ENCODE data around the gene MAP1LC3B. TPM values are rescaled to one million over a fixed set of nuclear protein-coding genes. Genes with fewer than 3 reads are reported as not detected.

MAP1LC3B gene
- total and polyA plus RNA-seq, 2 of the 8 experiments (the other 6 are each of a cell fraction or from before 2014, with no cell fraction given) = 29.5 to 48.5 TPM

DNA sequence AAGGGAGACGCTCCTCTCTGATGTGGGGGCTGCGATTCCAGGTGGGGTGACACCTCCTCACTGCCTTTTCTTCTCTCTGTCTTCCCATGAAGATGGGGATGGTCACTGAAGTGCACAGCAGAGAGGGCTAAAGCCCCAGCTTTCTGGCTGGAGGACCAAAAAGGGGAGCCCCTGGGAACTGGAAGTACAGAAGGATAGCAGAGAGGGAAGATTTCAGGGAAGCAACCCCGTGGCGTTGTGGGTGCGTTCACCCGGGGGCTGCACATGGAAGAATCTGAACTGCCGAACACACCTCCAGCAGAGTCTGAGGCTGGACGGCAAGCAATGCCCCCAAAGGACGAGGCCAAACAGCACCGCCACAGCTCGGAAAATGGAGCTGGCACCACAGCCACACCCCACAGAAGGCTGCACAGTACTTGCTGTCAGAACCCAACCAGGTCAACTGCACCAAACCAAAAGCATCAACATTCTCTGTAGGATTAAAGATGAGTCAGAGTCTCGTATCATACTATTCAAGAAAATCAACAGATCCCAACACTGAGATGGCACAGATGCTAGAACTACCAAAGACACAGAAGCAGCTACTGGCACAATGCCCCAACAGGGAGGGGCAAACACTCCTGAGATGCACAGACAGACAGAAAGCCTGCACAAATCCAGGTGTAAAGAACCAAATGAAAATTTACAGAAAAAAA lies 49.9 kb downstream of the MAP1LC3B start:
- no peak overlapping the region for H2BK120ac ChIP-seq (replicated peaks; ENCODE audit: low read depth, low read length)
- no peak overlapping the region for H3K4ac ChIP-seq (replicated peaks; ENCODE audit: insufficient read length, low read depth, low read length)
- no peaks in the 10 kb centered on the region for H3K4me1 ChIP-seq (replicated peaks in 1 of 4; ENCODE audit: control insufficient read depth in 3 of 4, insufficient read depth in 4 of 4, low read length in 3 of 4)
- no peak overlapping the region for H3K18ac ChIP-seq (ENCODE audit: extremely low read depth, low read length)
- H3K9me3 ChIP-seq (ENCODE audit: insufficient read depth in 2 of 2, low read depth in 1 of 2, low read length in 1 of 2) = peaks cover 3% of the 10 kb centered on the region in 2 experiments; a peak in 3 of 4 replicates
- H3K56ac ChIP-seq (replicated peaks; ENCODE audit: insufficient read length, low read depth, low read length) = no peak overlapping the region
- no peak overlapping the region for H4K8ac ChIP-seq (ENCODE audit: extremely low read depth, insufficient read depth, low read length)
- no peak overlapping the region for H2AK5ac ChIP-seq (ENCODE audit: low read depth, low read length)
- H2AFZ ChIP-seq (ENCODE audit: low read length) = no peak overlapping the region
- no peak overlapping the region for H3K4me3 ChIP-seq (ENCODE audit: extremely low read depth in 1 of 4, insufficient read depth in 2 of 4, low read depth in 3 of 4, low read length in 4 of 4)
- no peaks in the 10 kb centered on the region for H3K27me3 ChIP-seq (replicated peaks in 1 of 4; ENCODE audit: control insufficient read depth in 3 of 4, extremely low read depth in 1 of 4, insufficient read depth in 3 of 4, low read length in 3 of 4)
- ChIA-PET POLR2A (ENCODE audit: partially characterized antibody) (no interaction called here), CTCF (ENCODE audit: partially characterized antibody) (interaction anchor here (0.7 to 2.0 kb wide), 2 partner anchors 15 to 22 kb away, joined by 3 to 6 read pairs; no protein-coding TSS in a partner anchor)
- DNase-seq (ENCODE audit: low read depth in 1 of 2, low spot score in 2 of 2) (no peak), FAIRE-seq (no peak)
- WGBS, 2 experiments (ENCODE audit: extremely low coverage in 1 of 2, insufficient coverage in 1 of 2, insufficient read length in 1 of 2, insufficient replicate concordance in 2 of 2, low coverage in 1 of 2, low lambda C conversion rate in 2 of 2, missing lambda C conversion rate in 1 of 2) = 91% methylated on average over 12 of the region's 12 CpGs; no CpG with 5 or more reads in 1 of the 2 experiments
- H4K91ac ChIP-seq (replicated peaks; ENCODE audit: insufficient read length, low read length) = no peak overlapping the region
- peaks cover 0 to 17% (median 8%) of the 10 kb centered on the region in 4 experiments; a peak in 4 of 8 replicates for H3K36me3 ChIP-seq (ENCODE audit: control insufficient read depth in 2 of 4, insufficient read depth in 4 of 4, low read length in 3 of 4)
- no peak overlapping the region for H4K5ac ChIP-seq (ENCODE audit: insufficient read length, low read depth, low read length)
- no peaks in the 10 kb centered on the region for H3K23me2 ChIP-seq (ENCODE audit: low read depth, low read length)
- no peaks in the 10 kb centered on the region; the same call in 1 of the 2 replicates for H3K79me1 ChIP-seq (ENCODE audit: low read depth, low read length)
- no peak overlapping the region for H2BK12ac ChIP-seq (ENCODE audit: low read depth, low read length)
- H2BK15ac ChIP-seq (ENCODE audit: low read length) = no peak overlapping the region
- no peak overlapping the region for H2BK20ac ChIP-seq (ENCODE audit: low read length)
- no peak overlapping the region for H3K9ac ChIP-seq (replicated peaks in 1 of 4; ENCODE audit: extremely low read depth in 1 of 4, low read depth in 3 of 4, low read length in 3 of 4)
- H3K23ac ChIP-seq (ENCODE audit: insufficient read length) = no peak overlapping the region
- H3K14ac ChIP-seq (ENCODE audit: insufficient read length) = no peak overlapping the region
- no peak overlapping the region for H3K27ac ChIP-seq (ENCODE audit: low read depth, low read length)
- no peak overlapping the region for H3K4me2 ChIP-seq (ENCODE audit: insufficient read depth in 1 of 2, low read depth in 2 of 2, low read length in 2 of 2)
- H4K20me1 ChIP-seq (replicated peaks in 1 of 2; ENCODE audit: control insufficient read depth in 1 of 2, insufficient read depth in 2 of 2, low read length in 2 of 2) = peaks cover 0 to 4% of the 10 kb centered on the region in 2 experiments
- no peaks in the 10 kb centered on the region; a peak in 1 of 4 replicates for H3K79me2 ChIP-seq (ENCODE audit: control insufficient read depth in 1 of 2, insufficient read depth in 2 of 2, low read length in 2 of 2)
- H2BK5ac ChIP-seq (ENCODE audit: low read depth, low read length) = no peak overlapping the region
- TF ChIP-seq TCF12 (IDR thresholded peaks at IDR 0.05; ENCODE audit: low read depth, low read length) = no peak
- no peak for TF ChIP-seq SP1 (IDR thresholded peaks at IDR 0.05; ENCODE audit: low read depth, low read length)
- TF ChIP-seq RAD21 (IDR thresholded peaks at IDR 0.05 in 1 of 2, conservative IDR thresholded peaks at IDR 0.05 in 1 of 2; ENCODE audit: low read depth in 2 of 2, low read length in 2 of 2) = no peak
- TF ChIP-seq CTBP2 (IDR thresholded peaks at IDR 0.05; ENCODE audit: borderline replicate concordance, insufficient read depth, insufficient read length, low read length) = no peak
- TF ChIP-seq, protein P1, sequence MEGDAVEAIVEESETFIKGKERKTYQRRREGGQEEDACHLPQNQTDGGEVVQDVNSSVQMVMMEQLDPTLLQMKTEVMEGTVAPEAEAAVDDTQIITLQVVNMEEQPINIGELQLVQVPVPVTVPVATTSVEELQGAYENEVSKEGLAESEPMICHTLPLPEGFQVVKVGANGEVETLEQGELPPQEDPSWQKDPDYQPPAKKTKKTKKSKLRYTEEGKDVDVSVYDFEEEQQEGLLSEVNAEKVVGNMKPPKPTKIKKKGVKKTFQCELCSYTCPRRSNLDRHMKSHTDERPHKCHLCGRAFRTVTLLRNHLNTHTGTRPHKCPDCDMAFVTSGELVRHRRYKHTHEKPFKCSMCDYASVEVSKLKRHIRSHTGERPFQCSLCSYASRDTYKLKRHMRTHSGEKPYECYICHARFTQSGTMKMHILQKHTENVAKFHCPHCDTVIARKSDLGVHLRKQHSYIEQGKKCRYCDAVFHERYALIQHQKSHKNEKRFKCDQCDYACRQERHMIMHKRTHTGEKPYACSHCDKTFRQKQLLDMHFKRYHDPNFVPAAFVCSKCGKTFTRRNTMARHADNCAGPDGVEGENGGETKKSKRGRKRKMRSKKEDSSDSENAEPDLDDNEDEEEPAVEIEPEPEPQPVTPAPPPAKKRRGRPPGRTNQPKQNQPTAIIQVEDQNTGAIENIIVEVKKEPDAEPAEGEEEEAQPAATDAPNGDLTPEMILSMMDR (IDR thresholded peaks at IDR 0.05; ENCODE audit: control extremely low read depth in 1 of 3, insufficient read depth in 1 of 3, low read depth in 1 of 3, low read length in 3 of 3) = no peak
- no peak for TF ChIP-seq SUZ12 (IDR thresholded peaks at IDR 0.05; ENCODE audit: low read length)
- TF ChIP-seq TBP (IDR thresholded peaks at IDR 0.05; ENCODE audit: low read depth, low read length) = no peak
- TF ChIP-seq GABPA (IDR thresholded peaks at IDR 0.05; ENCODE audit: borderline replicate concordance, insufficient read depth, low read length) = no peak
- TF ChIP-seq YY1 (IDR thresholded peaks at IDR 0.05; ENCODE audit: low read depth, low read length) = no peak
- no peak for TF ChIP-seq FOSL1 (IDR thresholded peaks at IDR 0.05; ENCODE audit: insufficient read depth, low read depth, low read length)
